Left ventricle myocardium inferior (tissue), 1 donor: ENCODE data around the gene PDLIM4. TPM values are rescaled to one million over a fixed set of nuclear protein-coding genes. Genes with fewer than 3 reads are reported as not detected.
A peak's percentile ranks its signal among the peaks of the same experiment; 100 is the strongest.

Experiments
- DNase-seq: peaks from one replicate; pipeline ENCODE4 v3.0.0-alpha.2; 2020
- H3K27ac ChIP-seq: fragments of 200-600 bp; replicated peaks from 2 replicates; pipeline ENCODE4 v1.8.0; 2021
- H3K27me3 ChIP-seq: fragments of 200-600 bp; 2 replicates; pipeline ENCODE4 v1.8.0; 2021; ENCODE audit warnings: low read depth
- H3K36me3 ChIP-seq: fragments of 200-600 bp; 2 replicates; pipeline ENCODE4 v1.8.0; 2021
- H3K4me1 ChIP-seq: fragments of 200-600 bp; 2 replicates; pipeline ENCODE4 v1.8.0; 2021
- H3K4me3 ChIP-seq: fragments of 200-600 bp; 2 replicates; pipeline ENCODE4 v1.8.0; 2021; ENCODE audit warnings: mild to moderate bottlenecking, moderate library complexity
- H3K9me3 ChIP-seq: fragments of 200-600 bp; replicated peaks from 2 replicates; pipeline ENCODE4 v1.8.0; 2021
- intact Hi-C: fragments of 100-400 bp; cut with micrococcal nuclease; formaldehyde crosslinking; loops from one replicate; pipeline ENCODE4 v1.11.0; 2022
- total RNA-seq: library from RNA; stranded (reverse); fragmentation: NEBNext Ultra II Directional; extraction: Animal tissue kit (Norgen Biotek cat#: 25700); gene quantifications from one replicate; pipeline ENCODE4 v1.2.1, GENCODE V29; 2021
- TF ChIP-seq, protein P1 (sequence below): fragments of 200-600 bp; IDR thresholded peaks from 2 replicates; pipeline ENCODE4 v1.8.0; 2021; ENCODE audit warnings: antibody characterized with exemption, mild to moderate bottlenecking, borderline replicate concordance
- donor health status: DM: no; HTN: yes; CAD: no; lungs with severe emphysema.

PDLIM4 gene
- total RNA-seq, 1 donor from 2014 or later, result 4.8 TPM

DNA sequence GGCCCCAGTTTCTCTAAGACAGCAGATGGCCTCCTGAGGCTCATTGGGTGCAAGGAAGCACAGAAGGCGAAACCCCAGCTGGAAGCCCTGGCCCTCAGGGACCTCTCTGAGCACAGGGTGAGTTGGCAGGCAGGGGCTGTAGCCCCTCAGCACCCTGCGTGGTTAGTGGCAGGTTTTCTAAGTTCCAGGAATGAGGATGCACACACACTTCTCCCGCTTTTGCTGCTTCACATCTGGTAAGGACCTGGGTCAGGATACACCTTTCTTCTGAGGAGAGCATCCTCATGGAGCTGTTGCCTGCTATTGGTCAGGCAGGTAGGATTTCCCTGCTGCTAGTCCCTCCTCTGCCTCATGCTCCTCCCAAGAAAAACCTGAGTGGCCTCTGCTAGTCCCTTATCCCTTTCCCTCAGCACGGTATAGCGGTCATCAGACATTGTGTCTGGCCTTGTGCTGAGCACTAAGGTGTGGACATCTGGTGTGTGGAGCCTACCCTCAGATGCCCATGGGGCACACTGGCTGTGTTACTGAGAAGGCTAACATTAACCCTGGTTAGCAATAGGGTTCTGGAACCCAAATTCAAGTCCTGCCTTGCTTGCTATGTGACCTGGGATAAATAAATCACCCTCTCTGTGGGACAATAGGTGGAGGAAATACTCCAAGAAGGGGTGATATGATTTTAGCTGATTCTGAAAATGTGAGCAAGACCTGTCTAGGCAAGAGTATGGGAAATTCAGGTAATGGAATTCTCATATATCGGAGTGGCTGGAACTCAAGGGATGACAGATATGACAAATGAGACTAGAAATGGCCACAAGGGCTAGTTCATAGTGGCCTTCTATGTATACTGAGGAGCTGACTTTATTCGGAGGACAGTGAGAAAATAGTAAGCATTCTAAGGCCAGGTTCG, 38.3 kb downstream of the PDLIM4 start:
- TF ChIP-seq, protein P1, sequence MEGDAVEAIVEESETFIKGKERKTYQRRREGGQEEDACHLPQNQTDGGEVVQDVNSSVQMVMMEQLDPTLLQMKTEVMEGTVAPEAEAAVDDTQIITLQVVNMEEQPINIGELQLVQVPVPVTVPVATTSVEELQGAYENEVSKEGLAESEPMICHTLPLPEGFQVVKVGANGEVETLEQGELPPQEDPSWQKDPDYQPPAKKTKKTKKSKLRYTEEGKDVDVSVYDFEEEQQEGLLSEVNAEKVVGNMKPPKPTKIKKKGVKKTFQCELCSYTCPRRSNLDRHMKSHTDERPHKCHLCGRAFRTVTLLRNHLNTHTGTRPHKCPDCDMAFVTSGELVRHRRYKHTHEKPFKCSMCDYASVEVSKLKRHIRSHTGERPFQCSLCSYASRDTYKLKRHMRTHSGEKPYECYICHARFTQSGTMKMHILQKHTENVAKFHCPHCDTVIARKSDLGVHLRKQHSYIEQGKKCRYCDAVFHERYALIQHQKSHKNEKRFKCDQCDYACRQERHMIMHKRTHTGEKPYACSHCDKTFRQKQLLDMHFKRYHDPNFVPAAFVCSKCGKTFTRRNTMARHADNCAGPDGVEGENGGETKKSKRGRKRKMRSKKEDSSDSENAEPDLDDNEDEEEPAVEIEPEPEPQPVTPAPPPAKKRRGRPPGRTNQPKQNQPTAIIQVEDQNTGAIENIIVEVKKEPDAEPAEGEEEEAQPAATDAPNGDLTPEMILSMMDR, result no peak
- no peaks in the 10 kb centered on the region for H3K36me3 ChIP-seq
- H3K27me3 ChIP-seq, result no peaks in the 10 kb centered on the region
- peak overlapping the region; percentile 77 for H3K4me3 ChIP-seq
- peak overlapping the region; percentile 97 for H3K27ac ChIP-seq
- H3K9me3 ChIP-seq, result no peaks in the 10 kb centered on the region
- peaks cover 50% of the 10 kb centered on the region for H3K4me1 ChIP-seq
- DNase-seq, result no peak
- intact Hi-C loops, result no loop called here

DNA sequence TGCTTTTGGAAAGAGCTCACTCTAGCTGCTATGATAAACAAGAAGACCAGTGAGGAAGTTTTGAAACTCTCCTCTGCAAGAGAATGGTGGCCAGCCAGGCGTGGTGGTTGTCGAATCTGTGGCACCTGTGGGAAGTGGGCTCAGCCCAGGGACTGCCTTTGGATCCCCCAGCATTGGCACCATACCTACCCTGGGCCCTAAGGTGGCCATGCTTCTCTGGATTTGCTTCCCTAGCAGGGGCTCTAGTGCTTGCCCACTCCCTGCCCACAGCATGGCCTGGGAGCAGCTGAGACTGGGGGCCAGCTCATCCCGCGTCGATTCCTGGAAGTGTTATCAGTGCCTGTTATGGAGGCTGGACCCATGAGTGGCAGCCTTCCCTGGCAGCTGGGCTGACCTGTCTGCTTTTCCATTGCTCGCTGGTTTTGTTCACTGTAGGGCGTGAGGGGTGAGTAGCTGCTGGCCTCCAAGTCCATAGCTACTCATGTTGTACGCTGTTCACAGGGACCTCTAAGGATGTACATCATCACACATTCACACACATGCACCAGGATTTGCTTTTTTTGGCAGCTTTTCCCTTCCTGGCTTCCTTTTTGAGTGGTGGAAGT, 39.0 kb downstream of the PDLIM4 start:
- Histone ChIP-seq H3K27ac (no peak overlapping the region), H3K27me3 (no peaks in the 10 kb centered on the region), H3K9me3 (no peaks in the 10 kb centered on the region), H3K36me3 (no peaks in the 10 kb centered on the region), H3K4me1 (peaks cover 57% of the 10 kb centered on the region), H3K4me3 (no peak overlapping the region)
- intact Hi-C loops, result no loop called here
- no peak for DNase-seq
- TF ChIP-seq, protein P1, result no peak

DNA sequence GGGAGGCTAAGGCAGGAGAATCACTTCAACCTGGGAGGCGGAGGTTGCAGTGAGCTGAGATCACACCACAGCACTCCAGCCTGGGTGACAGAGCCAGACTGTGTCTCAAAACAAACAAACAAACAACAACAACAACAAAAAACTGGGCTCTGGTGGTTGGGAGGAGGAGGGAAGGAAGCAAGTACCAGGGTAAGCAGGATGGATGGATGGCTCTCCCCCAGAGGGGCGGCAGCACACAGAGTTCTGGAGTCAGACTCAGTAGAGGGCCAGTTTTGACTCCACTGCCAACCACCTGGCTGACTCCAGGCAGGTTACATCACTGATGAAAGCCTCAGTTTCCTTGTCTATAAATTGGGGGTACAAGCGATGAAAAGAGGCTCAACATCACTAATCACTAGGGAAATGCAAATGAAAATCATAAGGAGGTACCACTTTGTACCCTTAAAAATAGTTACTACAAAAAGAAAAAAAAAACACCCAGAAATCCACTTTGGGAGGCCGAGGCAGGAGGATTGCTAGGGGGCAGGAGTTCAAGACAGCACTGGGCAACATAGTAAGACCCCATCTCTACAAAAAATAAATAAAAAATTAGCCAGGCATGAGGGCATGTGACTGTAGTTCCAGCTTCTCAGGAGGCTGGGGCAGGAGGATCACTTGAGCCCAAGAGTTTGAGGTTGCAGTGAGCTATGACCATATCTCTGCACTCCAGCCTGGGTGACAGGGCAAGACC, 39.9 kb downstream of the PDLIM4 start:
- Histone ChIP-seq H3K9me3 (no peaks in the 10 kb centered on the region), H3K4me3 (no peak overlapping the region), H3K27me3 (no peaks in the 10 kb centered on the region), H3K4me1 (peaks cover 66% of the 10 kb centered on the region), H3K27ac (no peak overlapping the region), H3K36me3 (no peaks in the 10 kb centered on the region)
- TF ChIP-seq, protein P1, result no peak
- intact Hi-C loops, result no loop called here
- DNase-seq, result no peak

DNA sequence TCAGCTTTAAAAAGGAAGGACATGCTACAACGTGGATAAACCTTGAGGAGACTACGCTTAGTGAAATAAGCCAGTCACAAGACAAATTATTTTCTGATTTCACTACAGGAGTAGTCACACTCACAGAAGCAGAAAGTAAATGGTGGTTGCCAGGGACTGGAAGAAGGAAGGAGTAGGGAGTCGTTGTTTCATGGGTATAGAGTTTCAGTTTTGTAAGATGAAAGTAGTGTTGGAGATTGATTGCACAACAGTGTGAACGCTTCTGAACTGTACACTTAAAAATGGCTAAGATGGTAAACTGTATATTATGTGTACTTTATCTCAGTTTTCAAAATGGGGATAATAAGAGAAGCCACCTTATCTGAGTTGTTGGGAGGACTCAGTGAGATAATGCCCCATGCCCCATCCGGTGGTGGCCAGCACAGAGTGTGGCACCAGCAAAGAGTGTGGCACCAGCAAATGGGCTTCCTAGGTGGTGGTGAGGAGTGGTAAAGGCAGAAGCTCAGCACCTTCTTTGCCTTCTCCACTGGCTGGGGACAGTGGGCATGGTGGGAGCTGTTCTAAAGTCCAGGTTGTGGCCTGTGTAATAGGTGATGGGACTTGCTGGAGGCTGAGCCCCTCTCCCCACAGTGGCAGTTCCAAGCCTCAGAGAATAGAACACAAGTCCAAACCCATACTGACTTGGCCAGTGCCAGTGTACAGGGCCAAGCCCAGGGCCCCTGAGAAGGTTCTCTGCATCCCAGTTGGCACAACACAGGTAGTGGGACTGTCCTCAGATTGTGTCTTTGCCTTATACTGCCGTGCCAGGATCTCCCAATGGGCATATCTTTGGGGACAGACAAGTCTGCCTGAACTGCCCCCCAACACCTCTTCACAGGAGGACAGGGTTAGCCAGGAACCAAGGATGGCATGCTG, 41.1 kb downstream of the PDLIM4 start:
- Histone ChIP-seq H3K4me3 (no peak overlapping the region), H3K27ac (no peak overlapping the region)
- intact Hi-C loops, result no loop called here

More for the DNA sequence above, 41.1 kb downstream of the PDLIM4 start:
- H3K9me3 ChIP-seq, result no peaks in the 10 kb centered on the region
- no peak for DNase-seq
- H3K27me3 ChIP-seq, result no peaks in the 10 kb centered on the region
- TF ChIP-seq, protein P1, result no peak
- H3K36me3 ChIP-seq, result no peaks in the 10 kb centered on the region
- H3K4me1 ChIP-seq, result peaks cover 58% of the 10 kb centered on the region
